A673 (cell line): ENCODE results near the gene SLC22A23.

Experiments used
- EZH2 ChIP-seq: fragments of 200-600 bp; sonication (generic); IDR thresholded peaks from 2 replicates; pipeline ENCODE4 v1.6.1; 2017; ENCODE audit warnings: borderline replicate concordance, low read depth, mild to moderate bottlenecking, mixed read lengths, antibody characterized with exemption, low read length; ENCODE audit not compliant: poor library complexity, severe bottlenecking
- TF ChIP-seq, protein P1 (sequence below): fragments of 300-800, 200-600 bp; sonication (generic); conservative IDR thresholded peaks from 2 replicates; pipeline ENCODE4 v1.5.1; 2017; ENCODE audit warnings: low read depth, mild to moderate bottlenecking, antibody characterized with exemption, low read length, moderate library complexity, mixed read lengths

DNA sequence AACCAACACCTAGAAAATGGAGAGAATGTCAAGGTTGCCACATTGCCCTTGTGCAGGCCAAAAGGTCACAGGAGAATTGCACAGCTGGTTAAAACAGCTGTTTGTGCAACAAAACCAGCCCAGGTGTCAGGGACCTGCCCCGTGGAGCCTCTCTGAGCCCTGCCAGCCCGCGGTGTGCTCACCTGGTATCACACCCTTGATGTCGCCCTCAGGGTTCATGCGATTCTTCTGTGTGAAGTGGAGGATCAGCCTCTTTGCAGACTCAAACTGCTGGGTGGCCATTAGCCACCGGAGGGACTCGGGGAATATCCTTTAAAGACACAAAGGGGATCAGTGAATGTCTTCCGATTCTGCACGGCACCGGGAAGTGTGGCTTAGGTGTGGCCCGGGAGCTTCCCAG, 158.9 kb downstream of the SLC22A23 start:
- TF ChIP-seq, protein P1, sequence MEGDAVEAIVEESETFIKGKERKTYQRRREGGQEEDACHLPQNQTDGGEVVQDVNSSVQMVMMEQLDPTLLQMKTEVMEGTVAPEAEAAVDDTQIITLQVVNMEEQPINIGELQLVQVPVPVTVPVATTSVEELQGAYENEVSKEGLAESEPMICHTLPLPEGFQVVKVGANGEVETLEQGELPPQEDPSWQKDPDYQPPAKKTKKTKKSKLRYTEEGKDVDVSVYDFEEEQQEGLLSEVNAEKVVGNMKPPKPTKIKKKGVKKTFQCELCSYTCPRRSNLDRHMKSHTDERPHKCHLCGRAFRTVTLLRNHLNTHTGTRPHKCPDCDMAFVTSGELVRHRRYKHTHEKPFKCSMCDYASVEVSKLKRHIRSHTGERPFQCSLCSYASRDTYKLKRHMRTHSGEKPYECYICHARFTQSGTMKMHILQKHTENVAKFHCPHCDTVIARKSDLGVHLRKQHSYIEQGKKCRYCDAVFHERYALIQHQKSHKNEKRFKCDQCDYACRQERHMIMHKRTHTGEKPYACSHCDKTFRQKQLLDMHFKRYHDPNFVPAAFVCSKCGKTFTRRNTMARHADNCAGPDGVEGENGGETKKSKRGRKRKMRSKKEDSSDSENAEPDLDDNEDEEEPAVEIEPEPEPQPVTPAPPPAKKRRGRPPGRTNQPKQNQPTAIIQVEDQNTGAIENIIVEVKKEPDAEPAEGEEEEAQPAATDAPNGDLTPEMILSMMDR = no peak
- TF ChIP-seq EZH2 = no peak
